ENCODE data around the gene RALA. TPM values are rescaled to one million over a fixed set of nuclear protein-coding genes. Genes with fewer than 3 reads are reported as not detected.
"Not testable (repeated sequence)": the region's sequence is repeated elsewhere in the genome, so short reads cannot be mapped to it uniquely, and the experiment has no call there.

RALA gene
- total and polyA plus RNA-seq, 12 donors: 15.4 to 58.6 (median 30.4) TPM

DNA sequence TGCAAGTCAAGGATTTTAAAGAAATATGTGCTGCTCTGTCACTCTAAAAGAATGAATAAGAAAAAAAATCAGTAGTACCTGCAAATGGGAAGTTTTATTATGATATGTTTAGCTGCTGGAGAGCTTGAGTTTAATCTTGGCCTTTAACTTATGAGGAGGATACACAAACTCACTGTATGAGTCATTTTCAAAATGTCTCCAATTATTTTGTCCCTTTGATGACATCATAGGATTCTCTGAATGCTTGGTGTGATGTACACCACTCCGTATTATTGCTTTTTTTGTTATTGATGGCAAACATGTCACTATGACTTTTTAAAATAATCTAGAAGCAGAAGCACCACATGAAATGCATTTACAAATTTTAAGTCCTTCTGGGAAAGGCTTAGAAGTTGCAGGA lies 125.8 kb downstream of the RALA start:
- intact Hi-C loops (cut with DNase I): loop anchor here (5.0 to 10.0 kb wide), 2 partner anchors 114 to 122 kb away; no protein-coding TSS in a partner anchor
- Histone ChIP-seq H3K27me3 (no peaks in the 10 kb centered on the region), H3K4me1 (replicated peaks in 1 of 2) (no peaks in the 10 kb centered on the region), H3K27ac (no peak overlapping the region), H3K36me3 (replicated peaks in 1 of 2) (no peaks in the 10 kb centered on the region), H3K9me3 (replicated peaks in 1 of 3) (no peaks in the 10 kb centered on the region), H3K4me3 (no peak overlapping the region)
- no peak for DNase-seq
- no peak for TF ChIP-seq POLR2A (IDR thresholded peaks at IDR 0.05)
- TF ChIP-seq, protein P1, sequence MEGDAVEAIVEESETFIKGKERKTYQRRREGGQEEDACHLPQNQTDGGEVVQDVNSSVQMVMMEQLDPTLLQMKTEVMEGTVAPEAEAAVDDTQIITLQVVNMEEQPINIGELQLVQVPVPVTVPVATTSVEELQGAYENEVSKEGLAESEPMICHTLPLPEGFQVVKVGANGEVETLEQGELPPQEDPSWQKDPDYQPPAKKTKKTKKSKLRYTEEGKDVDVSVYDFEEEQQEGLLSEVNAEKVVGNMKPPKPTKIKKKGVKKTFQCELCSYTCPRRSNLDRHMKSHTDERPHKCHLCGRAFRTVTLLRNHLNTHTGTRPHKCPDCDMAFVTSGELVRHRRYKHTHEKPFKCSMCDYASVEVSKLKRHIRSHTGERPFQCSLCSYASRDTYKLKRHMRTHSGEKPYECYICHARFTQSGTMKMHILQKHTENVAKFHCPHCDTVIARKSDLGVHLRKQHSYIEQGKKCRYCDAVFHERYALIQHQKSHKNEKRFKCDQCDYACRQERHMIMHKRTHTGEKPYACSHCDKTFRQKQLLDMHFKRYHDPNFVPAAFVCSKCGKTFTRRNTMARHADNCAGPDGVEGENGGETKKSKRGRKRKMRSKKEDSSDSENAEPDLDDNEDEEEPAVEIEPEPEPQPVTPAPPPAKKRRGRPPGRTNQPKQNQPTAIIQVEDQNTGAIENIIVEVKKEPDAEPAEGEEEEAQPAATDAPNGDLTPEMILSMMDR (IDR thresholded peaks at IDR 0.05): no peak
- 81 to 88% (median 84%) methylated on average over 1 of the region's 1 CpG for WGBS, 4 donors

DNA sequence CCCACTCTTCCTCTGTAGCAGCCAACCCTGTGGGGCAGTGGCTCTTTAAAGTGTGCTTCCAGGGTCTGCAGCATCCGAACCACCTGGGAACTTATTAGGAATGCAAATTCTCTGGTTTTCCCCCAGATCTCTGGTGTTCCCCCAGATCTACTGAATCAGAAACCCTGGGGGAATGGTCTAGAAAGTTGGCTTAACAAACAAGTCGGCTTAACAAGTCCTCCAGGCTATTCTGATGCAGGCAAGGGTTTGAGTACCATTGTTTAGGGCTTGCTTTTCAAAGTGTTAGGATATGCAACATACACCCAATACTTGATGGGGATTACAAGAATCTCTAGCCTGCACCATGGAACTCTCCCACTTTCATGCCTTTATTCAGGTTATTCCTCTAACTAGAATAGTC lies 126.3 kb downstream of the RALA start:
- H3K27ac ChIP-seq: no peak overlapping the region
- no peaks in the 10 kb centered on the region for H3K4me1 ChIP-seq (replicated peaks in 1 of 2)
- TF ChIP-seq POLR2A (IDR thresholded peaks at IDR 0.05): no peak
- TF ChIP-seq, protein P1 (IDR thresholded peaks at IDR 0.05): no peak
- intact Hi-C loops (cut with DNase I): loop anchor here (5.0 to 10.0 kb wide), 2 partner anchors 115 to 122 kb away; no protein-coding TSS in a partner anchor
- no peak for DNase-seq
- no peaks in the 10 kb centered on the region for H3K9me3 ChIP-seq (replicated peaks in 1 of 3)
- H3K4me3 ChIP-seq: no peak overlapping the region
- no peaks in the 10 kb centered on the region for H3K27me3 ChIP-seq
- 95 to 97% (median 96%) methylated on average over 2 of the region's 2 CpGs for WGBS, 4 donors
- H3K36me3 ChIP-seq (replicated peaks in 1 of 2): no peaks in the 10 kb centered on the region

DNA sequence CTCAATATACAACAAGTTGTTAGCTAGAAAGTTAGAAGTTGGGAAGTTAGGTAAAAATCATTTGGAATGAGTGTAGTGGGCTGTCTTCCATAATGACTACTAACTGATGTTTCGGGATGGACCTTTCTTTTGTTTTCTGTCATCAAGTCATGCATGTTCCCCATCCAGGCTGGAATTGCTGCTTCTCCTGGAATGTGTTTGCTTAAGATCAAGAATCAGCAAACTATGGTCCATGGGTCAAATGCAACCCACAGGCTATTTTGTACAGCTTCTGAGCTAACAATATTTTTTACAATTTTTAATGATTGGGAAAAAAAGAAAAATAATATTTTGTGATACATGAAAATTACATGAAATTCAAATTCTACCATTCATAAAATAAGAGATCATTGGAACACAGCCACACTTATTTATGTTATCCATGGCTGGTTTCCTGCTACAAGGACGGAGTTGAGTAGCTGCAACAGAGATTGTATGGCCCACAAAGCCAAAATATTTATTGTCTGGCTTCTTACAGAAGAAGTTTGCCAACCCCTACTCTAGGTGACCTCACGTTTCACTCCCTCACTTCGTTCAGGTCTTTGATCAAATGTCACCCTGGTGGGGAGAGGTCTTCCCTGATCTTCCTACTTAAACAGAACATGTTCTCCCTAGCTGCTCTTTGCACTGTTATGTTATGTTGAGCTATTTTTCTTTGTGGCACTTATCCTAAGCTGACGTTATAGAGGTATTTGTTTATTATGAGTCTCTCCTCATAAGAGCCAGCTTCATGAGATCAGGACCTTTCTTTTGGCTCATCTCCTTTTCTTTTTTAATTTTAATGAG lies 127.1 kb downstream of the RALA start:
- intact Hi-C loops (cut with DNase I): no loop called here
- no peaks in the 10 kb centered on the region for H3K9me3 ChIP-seq (replicated peaks in 1 of 3)
- H3K27ac ChIP-seq: no peak overlapping the region
- TF ChIP-seq POLR2A (IDR thresholded peaks at IDR 0.05): no peak
- TF ChIP-seq, protein P1 (IDR thresholded peaks at IDR 0.05): no peak
- DNase-seq: no peak
- H3K27me3 ChIP-seq: no peaks in the 10 kb centered on the region
- 89 to 97% (median 94%) methylated on average over 5 of the region's 5 CpGs for WGBS, 4 donors
- no peak overlapping the region for H3K4me3 ChIP-seq
- H3K4me1 ChIP-seq (replicated peaks in 1 of 2): no peaks in the 10 kb centered on the region
- H3K36me3 ChIP-seq (replicated peaks in 1 of 2): no peaks in the 10 kb centered on the region

DNA sequence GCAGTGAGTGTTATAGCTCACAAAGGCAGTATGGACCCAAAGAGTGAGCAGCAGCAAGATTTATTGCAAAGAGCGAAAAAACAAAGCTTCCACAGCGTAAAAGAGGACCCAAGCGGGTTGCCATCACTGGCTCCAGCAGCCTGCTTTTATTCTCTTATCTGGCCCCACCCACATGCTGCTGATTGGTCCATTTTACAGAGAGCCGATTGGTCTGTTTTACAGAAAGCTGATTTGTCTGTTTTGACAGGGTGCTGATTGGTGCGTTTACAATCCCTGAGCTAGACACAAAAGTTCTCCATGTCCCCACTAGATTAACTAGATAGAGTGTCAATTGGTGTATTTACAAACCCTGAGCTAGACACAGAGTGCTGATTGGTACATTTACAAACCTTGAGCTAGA lies 129.9 kb downstream of the RALA start:
- H3K4me1 ChIP-seq (replicated peaks in 1 of 2); H3K36me3 ChIP-seq (replicated peaks in 1 of 2); H3K27ac ChIP-seq; H3K27me3 ChIP-seq; H3K4me3 ChIP-seq; H3K9me3 ChIP-seq (replicated peaks in 1 of 3); intact Hi-C loops (cut with DNase I); DNase-seq: not testable (repeated sequence)
- WGBS, 4 donors: 96 to 98% (median 98%) methylated on average over 5 of the region's 5 CpGs
